GM19463 (cell line): ENCODE results near the gene PSPN.
A peak's percentile ranks its signal among the peaks of the same experiment; 100 is the strongest.

Experiments used
- ATAC-seq: cut with Tn5 transposase; IDR thresholded peaks from one replicate; pipeline ENCODE4 v1.9.1; 2021; ENCODE audit warnings: mild to moderate bottlenecking, moderate library complexity; ENCODE audit not compliant: unreplicated experiment

PSPN gene, protein sequence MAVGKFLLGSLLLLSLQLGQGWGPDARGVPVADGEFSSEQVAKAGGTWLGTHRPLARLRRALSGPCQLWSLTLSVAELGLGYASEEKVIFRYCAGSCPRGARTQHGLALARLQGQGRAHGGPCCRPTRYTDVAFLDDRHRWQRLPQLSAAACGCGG

DNA sequence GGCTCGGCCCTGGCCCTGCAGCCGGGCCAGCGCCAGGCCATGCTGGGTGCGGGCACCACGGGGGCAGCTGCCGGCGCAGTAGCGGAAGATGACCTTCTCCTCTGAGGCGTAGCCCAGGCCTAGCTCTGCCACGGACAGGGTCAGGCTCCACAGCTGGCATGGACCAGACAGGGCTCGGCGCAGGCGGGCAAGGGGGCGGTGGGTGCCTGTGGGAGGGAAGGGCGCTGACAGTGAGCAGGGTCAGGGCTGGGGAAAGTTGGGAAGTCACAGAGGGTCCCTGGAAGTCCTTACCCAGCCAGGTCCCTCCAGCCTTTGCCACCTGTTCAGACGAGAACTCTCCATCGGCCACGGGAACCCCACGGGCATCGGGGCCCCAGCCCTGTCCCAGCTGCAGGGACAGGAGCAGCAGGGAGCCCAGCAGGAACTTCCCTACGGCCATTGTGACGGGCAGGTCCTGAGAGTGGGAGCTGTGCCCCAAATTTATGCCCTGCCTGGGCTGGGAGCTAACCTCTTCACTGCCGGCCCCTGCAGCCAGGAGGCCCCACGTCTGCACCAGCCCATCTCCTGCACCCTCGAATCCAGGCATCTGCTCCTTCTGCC is at the start of gene PSPN:
TSS of gene PSPN (minus strand) at position 523 of the 600 bp plus-strand sequence. CDS start at position 439, 84 bp downstream.
- ATAC-seq, result no peak

DNA sequence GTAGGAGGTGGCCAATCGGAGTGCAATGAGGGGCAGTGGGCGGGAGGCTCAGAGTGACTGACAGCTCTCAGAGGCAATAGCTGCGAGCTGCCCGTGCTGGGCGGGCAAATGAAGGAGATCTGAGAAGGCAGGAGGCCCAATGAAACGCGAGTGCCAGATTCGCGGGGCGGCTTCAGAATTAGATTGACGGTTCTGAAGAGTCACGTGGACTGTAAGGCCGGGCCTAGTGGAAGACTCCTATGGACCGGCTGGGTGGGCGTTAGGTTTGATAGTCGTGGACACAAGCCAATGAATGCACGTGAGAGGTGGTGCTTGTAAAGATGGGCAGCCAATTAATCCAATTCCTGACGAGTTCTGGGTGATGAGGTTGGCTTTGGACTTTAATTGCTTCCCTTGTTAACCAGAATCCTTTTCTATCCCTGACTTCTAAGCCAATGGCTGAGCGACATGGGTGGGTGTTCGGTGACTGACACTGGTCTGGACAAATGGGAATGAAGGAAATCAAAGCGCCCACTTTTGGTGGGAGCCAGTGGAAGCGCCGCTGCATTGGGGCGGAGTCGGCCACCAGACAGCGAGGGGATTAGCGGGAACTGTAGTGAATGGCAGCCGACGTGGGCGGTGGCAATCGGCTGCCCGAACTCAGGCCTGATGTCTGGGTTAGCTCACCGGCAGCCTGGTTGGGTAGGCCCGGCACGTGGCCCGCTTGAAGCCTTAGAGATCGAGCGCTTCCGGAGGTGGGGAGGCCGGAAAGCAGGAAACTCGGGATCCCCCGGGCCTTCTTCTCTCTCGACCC is 49.4 kb upstream of the PSPN start:
- ATAC-seq, result peak; percentile 86

DNA sequence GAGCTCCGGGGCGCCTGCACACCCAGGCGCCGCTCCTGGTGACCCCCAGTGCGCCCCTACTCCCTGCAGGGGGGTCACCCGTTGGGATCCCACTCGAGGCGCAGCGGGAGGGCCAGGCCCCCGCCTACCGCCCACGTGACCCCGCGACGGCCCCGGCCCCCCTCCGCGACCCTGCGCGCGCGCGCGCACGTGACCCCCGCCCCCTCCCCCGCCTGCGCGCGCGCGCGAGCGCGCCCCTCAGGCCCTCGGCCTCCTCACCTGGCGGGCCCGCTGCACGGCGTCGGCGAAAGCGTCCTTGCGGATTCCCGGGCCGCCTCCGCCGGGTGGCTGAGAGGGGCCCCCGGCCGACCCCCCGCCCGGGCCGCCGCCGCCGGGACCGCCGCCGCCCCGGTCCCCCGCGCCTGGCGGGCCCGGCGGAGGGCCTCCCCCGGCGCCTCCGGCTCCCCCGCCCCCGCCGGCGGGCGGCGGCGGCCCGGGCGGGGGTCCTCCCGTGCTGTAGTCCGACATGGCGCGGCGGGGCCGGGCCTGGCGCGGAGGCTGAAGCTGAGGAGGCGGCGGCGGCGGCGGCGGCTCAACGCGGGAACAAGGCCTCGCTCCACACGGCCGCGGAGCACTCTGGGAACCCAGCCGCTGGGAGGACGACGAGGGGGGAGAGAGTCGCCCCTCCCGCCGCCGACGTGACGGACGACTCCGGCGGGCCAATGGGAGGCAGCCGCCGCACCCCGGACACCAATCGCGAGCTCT is 48.6 kb upstream of the PSPN start, which contains the start of gene KHSRP:
TSS of gene KHSRP (minus strand) at position 617 of the 744 bp plus-strand sequence. CDS start at position 507, 110 bp downstream.
- ATAC-seq, result no peak

DNA sequence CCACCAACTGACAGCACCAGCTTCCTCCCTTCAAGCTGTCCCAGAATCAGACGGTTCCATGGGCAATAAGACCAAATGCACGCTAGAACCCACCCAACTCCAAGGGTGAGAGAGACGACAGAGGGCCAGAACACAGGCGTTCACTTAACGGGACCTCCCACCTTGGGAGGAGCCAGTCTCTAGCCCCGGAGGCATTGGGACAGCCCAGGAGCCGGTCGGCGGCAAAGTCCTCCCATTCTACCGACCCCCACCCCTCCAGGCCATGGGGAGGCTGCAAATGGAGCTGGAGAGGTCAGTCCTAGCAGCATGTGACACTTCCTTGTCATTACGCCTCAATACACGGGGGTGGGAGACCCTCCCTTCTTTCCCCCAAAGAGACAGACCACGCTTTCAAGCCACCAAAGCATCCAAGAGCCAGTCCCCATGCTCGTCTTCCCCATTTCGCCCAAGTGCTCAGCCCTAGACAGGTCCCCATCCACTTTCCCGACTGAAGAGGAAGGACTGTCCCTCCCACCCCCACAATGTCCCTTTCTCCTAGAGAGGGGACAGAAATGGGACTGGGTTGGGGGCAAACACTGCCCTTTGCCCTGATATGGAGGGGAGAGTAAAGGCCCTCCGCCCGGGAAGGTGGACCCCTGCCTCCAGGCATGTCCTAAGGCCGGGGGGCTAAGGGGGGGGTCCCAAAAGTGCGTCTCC is 47.9 kb upstream of the PSPN start:
- no peak for ATAC-seq

GRCh38 chr19:6421075-6422014 is 45.6 kb upstream of the PSPN start:
- no peak for ATAC-seq

GRCh38 chr19:6418562-6418932 is 42.8 kb upstream of the PSPN start:
- ATAC-seq, result no peak

DNA sequence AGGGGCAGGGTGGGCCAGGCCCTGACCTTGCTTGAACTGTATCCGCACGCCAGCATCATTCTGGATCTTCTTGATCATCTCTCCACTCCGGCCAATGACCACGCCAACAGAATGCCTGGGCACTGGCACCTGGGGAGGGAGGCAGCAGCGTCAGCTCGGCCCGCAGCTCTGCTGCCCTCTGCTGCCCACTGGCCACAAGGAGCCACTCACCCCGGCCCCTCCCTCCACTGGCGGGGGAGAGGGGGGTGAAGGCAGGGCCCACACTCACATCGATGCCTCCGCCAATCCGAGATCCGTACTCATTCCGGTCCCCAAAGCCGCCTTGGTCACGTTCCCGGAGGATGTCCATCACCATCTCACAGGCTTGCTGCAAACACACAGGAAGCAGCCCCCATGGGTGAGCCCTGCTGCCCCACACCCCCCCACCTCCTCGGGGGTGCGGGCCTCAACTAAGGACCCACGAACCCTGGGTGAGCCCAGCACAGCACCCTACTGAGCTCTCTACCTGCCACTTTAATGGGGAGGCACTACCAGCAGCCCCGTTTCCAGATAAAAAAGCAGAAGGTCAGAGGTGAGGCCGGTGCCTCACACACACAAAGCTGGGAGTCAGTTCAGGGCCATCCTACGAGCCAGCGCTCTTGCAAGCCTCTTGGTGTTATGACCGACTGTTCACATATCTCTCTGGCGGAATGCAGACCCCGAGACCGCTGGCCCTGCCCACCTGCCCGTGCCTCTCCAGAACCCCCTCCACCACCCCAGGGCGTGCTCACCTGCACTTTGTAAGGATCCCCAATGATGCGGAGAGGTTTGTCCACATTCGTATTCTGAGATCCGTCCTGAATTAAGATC is 42.2 kb upstream of the PSPN start:
- no peak for ATAC-seq

DNA sequence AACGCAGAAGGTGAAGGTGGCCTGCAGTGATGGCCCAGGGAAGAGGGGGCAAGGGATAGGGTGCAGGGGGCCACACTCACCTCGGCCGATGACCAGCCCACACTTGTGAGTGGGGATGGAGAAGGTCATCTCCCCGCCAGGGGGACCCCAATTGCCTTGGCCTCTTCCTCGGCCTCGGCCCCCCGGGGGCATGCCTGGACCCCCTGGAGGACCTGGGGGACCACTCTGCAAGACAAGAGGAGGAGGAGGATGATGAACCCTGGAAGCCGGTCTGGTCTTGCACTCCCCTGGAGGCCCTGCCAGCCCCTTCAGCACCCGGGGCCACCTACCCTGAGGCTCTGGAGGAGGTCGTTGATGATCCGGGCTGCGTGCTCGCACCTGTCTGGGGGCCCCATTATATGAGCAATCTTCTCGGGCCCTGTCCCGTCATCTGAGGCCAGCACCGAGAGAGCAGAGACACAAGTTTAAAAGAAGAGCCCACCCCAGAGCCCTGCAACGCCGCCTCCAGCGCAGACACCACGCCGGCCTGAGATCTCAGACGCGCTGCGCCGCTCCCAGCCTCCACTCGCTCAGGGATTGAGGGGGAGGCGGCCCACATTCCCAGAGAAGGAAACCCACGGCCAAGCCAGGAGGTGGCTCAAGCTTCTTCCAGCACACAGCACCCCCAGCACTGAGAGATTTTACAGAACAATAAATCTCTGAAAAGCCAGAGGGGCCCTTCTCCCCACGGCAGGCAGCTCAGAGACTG is 41.1 kb upstream of the PSPN start:
- ATAC-seq, result no peak

DNA sequence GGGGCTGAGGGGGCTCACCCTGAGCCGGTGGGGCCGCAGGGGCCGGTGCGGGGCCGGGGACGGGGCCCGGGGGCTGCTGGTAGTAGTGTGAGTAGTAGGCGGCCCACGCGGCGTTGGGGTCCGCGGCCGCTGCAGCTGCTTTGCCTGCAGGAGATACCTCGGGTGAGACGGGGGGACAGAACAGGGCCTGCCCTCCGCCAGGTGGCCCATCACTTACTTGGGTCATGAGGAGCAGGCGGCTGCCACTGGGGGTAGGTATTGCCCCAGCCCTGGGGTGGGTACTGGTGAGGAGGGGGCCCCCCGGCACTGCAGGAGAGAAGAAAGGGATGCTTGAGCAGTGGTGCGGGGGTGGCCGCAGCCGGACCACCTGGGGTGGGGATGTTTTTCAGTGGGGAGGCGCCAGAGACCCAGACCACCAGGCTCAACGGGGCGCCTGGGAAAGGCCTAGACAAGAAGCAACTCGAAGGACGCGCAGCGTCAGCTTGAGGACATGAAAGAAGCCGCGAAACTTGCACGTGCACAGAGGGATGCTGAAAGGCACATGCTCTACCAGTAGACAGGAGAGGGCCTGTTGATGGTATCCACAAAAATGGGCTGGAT is 40.0 kb upstream of the PSPN start:
- no peak for ATAC-seq

GRCh38 chr19:6414793-6415590 is 39.3 kb upstream of the PSPN start:
- no peak for ATAC-seq

GRCh38 chr19:6413721-6414643 is 38.2 kb upstream of the PSPN start:
- no peak for ATAC-seq

- no peak for ATAC-seq
Observed at GRCh38 chr19:6413291-6413690, 37.6 kb upstream of the PSPN start.

- no peak for ATAC-seq
Observed at GRCh38 chr19:6412447-6413091, 36.8 kb upstream of the PSPN start.

DNA sequence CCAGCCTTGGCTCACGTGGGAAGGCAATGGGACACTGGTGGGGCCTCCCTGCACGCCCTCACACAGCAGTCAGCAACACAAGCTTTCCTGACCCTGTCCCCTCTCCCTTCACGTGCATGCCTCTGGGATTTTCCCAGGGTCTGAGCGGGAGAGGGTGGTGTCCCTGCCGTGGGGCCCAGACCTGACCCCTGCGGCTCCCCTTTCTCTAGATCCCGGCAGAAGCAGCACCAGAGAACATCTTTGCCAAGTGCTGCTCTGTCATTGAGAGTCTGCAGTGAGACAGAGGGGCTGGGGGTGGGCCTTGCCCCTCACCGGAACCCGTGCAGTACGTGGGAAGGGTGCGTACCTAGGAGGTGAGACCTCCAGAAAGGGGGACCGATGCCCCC is 36.3 kb upstream of the PSPN start:
- ATAC-seq, result no peak

DNA sequence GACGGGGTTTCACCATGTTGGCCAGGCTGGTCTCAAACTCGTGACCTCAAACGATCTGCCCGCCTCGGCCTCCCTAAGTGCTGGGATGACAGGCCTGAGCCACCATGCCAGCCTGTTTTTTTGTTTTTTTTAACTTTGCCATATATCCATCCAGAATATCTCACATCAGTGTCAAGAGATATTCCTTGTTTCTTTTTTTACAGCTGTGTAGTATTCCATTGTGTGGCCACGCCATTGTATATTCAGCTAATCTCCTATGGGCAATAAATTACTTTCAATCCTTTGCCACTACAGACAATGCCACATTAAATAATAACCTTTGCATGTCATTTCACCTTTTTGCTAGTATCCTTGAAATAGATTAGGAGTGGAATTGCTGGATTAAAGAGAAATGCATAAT is 33.6 kb upstream of the PSPN start:
- no peak for ATAC-seq
